SK-N-SH (cell line): Measurements from ENCODE around the gene F2.

Experiments used
- CTCF ChIP-seq: fragments of 200-600 bp; sonication (generic); IDR thresholded peaks from 2 replicates; pipeline ENCODE4 v1.6.1; 2017; ENCODE audit warnings: antibody characterized with exemption, mild to moderate bottlenecking, moderate library complexity
- MXI1 ChIP-seq: IDR thresholded peaks from 2 replicates; pipeline ENCODE4 v1.6.1; 2012; ENCODE audit warnings: mild to moderate bottlenecking, low read depth, low read length, improper control_type of control experiment
- RFX5 ChIP-seq: IDR thresholded peaks from 2 replicates; pipeline ENCODE4 v1.6.1; 2012; ENCODE audit warnings: mild to moderate bottlenecking, improper control_type of control experiment, low read length
- SMC3 ChIP-seq: IDR thresholded peaks from 2 replicates; pipeline ENCODE4 v1.6.1; 2012; ENCODE audit warnings: low read depth, low read length, improper control_type of control experiment
- USF1 ChIP-seq: IDR thresholded peaks from 2 replicates; pipeline ENCODE4 v1.4.0; 2012; ENCODE audit warnings: low read depth, borderline replicate concordance

GRCh38 chr11:46697303-46697702, 21.7 kb upstream of the F2 start:
- TF ChIP-seq CTCF (no peak), SMC3 (no peak), USF1 (no peak), RFX5 (peak; percentile 79), MXI1 (peak; percentile 80)
